Cardiac muscle cell (in vitro differentiated cells and primary cell): ENCODE measurements around the gene RNF183. TPM values are rescaled to one million over a fixed set of nuclear protein-coding genes. Genes with fewer than 3 reads are reported as not detected.

ENCODE experiments used
- DNase-seq, 2 donors: peaks; one replicate each; pipeline versions ENCODE4 v3.0.0 to v3.0.0-alpha.2; 2010 to 2017; ENCODE audit warnings: low read depth in 1 of 2, low spot score in 1 of 2
- H3K27ac ChIP-seq: fragments of 200-600 bp; sonication (generic); 2 replicates; pipeline ENCODE4 v1.5.1; 2016
- H3K27me3 ChIP-seq: fragments of 200-600 bp; sonication (generic); 2 replicates; pipeline ENCODE4 v1.6.0; 2016; ENCODE audit warnings: control low read depth
- H3K36me3 ChIP-seq: fragments of 200-600 bp; sonication (generic); 2 replicates; pipeline ENCODE4 v1.5.1; 2016; ENCODE audit warnings: control low read depth
- H3K4me1 ChIP-seq: fragments of 200-600 bp; sonication (generic); 2 replicates; pipeline ENCODE4 v1.8.1; 2017; ENCODE audit warnings: low read depth, mild to moderate bottlenecking, mixed run types
- H3K4me3 ChIP-seq: fragments of 200-600 bp; sonication (generic); 2 replicates; pipeline ENCODE4 v1.5.1; 2016; ENCODE audit warnings: mild to moderate bottlenecking
- H3K9me3 ChIP-seq: fragments of 200-600 bp; sonication (generic); 2 replicates; pipeline ENCODE4 v1.5.1; 2017; ENCODE audit warnings: low read depth, mild to moderate bottlenecking, control low read depth
- polyA plus RNA-seq: library from polyadenylated mRNA; unstranded; fragments of >200 nt; fragmentation: Nextera tagmentation; extraction: Ambion mirVana; gene quantifications from 2 replicates; pipeline ENCODE4 v1.2.1, GENCODE V29; 2016
- total RNA-seq: library from RNA; depleted of rRNA; stranded (reverse); fragments of >200 nt; gene quantifications from 2 replicates; pipeline ENCODE4 v1.2.3, GENCODE V29; 2016
- TF ChIP-seq, protein P1 (sequence below): IDR thresholded peaks from 2 replicates; pipeline ENCODE4 v1.5.1; 2012; ENCODE audit warnings: low read depth, mild to moderate bottlenecking, low read length

Gene RNF183
- total and polyA plus RNA-seq, 2 experiments from 2014 or later: 0.06 to 0.40 TPM

DNA sequence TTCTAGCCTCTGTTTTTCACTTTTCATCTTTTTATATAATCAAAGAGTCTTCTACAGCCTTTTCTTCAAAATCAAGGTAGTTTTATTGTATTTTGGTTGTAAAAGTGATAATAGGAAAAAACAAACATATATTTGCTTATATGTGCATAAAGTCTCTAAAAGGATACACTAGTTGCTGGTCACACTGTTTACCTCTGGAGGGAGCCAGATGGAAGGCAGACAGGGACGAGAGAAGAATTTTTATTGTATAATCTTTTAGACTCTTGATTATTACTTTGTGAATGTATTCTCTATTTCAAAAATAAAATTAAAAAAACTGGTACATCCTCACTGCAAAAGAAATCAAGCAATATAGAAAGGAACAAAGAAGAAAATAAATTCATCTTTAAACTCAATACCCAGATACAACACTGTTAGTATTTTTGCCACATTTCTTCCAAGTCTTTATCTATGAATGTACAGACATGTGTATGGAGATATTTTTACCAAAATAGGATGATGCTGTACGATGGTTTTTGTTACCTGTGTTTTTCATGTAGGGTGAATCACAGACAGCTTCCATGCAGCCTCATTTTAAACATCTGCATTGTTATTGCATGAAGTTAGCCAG lies 6.1 kb upstream of the RNF183 start:
- Histone ChIP-seq H3K27me3 (no peaks in the 10 kb centered on the region), H3K27ac (no peak overlapping the region), H3K4me3 (no peak overlapping the region), H3K9me3 (no peaks in the 10 kb centered on the region), H3K4me1 (no peaks in the 10 kb centered on the region), H3K36me3 (no peaks in the 10 kb centered on the region)
- DNase-seq: peak; percentile 43 to 69
- TF ChIP-seq, protein P1, sequence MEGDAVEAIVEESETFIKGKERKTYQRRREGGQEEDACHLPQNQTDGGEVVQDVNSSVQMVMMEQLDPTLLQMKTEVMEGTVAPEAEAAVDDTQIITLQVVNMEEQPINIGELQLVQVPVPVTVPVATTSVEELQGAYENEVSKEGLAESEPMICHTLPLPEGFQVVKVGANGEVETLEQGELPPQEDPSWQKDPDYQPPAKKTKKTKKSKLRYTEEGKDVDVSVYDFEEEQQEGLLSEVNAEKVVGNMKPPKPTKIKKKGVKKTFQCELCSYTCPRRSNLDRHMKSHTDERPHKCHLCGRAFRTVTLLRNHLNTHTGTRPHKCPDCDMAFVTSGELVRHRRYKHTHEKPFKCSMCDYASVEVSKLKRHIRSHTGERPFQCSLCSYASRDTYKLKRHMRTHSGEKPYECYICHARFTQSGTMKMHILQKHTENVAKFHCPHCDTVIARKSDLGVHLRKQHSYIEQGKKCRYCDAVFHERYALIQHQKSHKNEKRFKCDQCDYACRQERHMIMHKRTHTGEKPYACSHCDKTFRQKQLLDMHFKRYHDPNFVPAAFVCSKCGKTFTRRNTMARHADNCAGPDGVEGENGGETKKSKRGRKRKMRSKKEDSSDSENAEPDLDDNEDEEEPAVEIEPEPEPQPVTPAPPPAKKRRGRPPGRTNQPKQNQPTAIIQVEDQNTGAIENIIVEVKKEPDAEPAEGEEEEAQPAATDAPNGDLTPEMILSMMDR: peak; percentile 79

DNA sequence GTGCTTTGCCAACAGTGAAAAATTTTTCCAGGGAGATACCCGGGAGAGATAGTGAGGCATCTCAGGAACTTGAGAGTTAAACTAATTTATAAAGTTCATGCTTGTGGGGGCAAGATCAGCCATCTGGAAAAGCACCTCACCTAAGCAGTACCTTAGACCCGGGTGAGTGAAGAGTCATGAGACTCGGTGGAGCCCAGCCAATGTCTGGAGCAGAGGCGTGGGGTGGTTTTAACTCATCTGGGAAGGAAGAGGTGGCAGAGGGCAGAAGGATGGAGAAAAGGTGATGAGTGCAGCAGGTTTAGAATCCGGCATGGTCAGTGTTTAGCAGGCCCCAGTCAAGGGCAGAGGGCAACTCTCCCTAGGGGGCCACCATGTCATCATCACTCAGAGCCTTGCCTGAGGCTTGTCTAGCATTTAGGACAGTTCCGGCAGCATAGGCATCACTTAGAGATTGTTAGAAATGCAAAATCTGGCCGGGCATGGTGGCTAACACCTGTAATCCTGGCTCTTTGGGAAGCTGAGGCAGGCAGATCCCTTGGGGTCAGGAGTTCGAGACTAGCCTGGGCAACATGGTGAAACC lies 4.3 kb upstream of the RNF183 start:
- Histone ChIP-seq H3K4me3 (no peak overlapping the region), H3K4me1 (no peaks in the 10 kb centered on the region), H3K27ac (no peak overlapping the region), H3K36me3 (no peaks in the 10 kb centered on the region), H3K9me3 (no peaks in the 10 kb centered on the region), H3K27me3 (no peaks in the 10 kb centered on the region)
- no peak for DNase-seq
- TF ChIP-seq, protein P1: no peak

DNA sequence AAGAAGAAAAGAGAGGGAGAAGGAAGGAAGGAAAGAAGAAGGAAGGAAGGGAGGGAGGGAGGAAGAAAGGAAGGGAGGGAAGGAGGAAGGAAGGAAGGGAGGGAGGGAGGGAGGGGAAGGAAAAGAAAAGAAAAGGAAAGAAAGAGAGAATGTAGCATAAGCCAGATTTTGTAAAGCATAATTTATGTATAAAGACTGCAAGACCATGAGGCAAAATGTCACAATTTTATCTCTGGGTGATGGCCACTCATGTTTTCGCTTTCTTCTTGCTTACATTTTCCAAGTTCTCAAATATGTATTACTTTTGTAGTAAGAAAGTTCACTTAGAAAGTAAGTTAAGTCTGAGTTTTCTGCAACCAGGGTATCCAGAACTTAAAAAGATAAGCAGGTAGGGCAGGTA lies 3.4 kb upstream of the RNF183 start:
- DNase-seq: no peak
- H3K4me1 ChIP-seq: no peaks in the 10 kb centered on the region
- TF ChIP-seq, protein P1: no peak

DNA sequence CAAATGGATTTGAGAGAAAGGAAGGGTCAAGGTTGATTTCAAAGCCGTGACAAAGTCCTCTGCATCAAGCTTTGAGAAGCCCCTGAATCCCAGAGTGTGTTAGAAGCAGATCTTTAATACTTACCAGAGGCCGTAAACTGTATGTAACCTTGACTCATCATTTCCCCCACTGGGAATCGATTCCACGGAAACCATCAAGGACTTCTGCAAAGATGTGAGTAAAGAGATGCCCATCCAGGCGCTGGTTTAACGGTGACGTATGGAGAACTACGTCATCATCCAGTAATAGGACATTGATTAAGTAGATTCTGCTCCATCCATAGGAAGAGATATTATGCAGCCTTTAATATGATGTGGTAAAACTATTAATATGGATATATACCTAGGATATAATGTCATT lies 1.6 kb downstream of the RNF183 start:
- Histone ChIP-seq H3K4me3 (no peak overlapping the region), H3K9me3 (no peaks in the 10 kb centered on the region), H3K36me3 (no peaks in the 10 kb centered on the region), H3K4me1 (no peaks in the 10 kb centered on the region), H3K27ac (no peak overlapping the region), H3K27me3 (no peaks in the 10 kb centered on the region)
- TF ChIP-seq, protein P1: no peak
- DNase-seq: no peak

More for the DNA sequence above, 3.4 kb upstream of the RNF183 start:
- no peaks in the 10 kb centered on the region for H3K9me3 ChIP-seq
- no peaks in the 10 kb centered on the region for H3K27me3 ChIP-seq
- no peak overlapping the region for H3K4me3 ChIP-seq
- H3K36me3 ChIP-seq: no peaks in the 10 kb centered on the region
- H3K27ac ChIP-seq: no peak overlapping the region

DNA sequence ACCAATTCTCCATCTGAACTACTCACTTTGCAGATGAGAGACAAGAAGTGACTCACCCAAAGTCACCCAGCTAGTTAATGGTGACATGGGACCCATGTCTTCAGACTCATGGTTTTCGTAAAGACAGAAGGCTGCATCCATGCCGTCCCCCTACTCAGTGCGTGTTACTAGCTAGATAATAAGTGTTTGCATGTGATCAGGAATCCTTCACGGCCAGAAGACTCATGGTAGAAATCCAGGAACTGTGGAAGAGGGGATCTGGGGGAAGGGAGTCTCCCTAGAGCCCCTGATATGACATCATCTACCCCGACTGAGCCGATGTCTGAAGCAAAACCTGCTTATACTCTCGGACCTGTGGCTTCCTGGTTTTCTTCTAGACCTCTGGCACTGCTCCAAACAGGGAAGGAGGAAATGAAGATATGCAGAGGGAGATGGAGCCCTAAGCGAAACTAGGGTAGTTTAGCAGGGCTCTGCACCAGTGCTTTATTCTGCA lies 3.3 kb downstream of the RNF183 start:
- TF ChIP-seq, protein P1: no peak
- Histone ChIP-seq H3K27me3 (no peaks in the 10 kb centered on the region), H3K27ac (no peak overlapping the region), H3K4me3 (no peak overlapping the region), H3K36me3 (no peaks in the 10 kb centered on the region), H3K4me1 (no peaks in the 10 kb centered on the region), H3K9me3 (no peaks in the 10 kb centered on the region)
- DNase-seq: peak; percentile 7 to 73
